KMS-11 (cell line): ENCODE data around the gene EARS2.

Source experiments
- H2AFZ ChIP-seq: fragments of 200-600 bp; sonication (generic); 2 replicates; pipeline ENCODE4 v1.6.1; 2016; ENCODE audit warnings: antibody characterized with exemption, mixed run types, low read depth
- H3K27ac ChIP-seq: fragments of 200-600 bp; sonication (generic); 2 replicates; pipeline ENCODE4 v1.6.1; 2016; ENCODE audit warnings: mild to moderate bottlenecking, mixed run types
- H3K27me3 ChIP-seq: fragments of 200-600 bp; sonication (generic); 2 replicates; pipeline ENCODE4 v1.6.1; 2017; ENCODE audit warnings: mild to moderate bottlenecking, low read depth, mixed run types, moderate library complexity; ENCODE audit not compliant: insufficient read depth
- H3K36me3 ChIP-seq: fragments of 200-600 bp; sonication (generic); 2 replicates; pipeline ENCODE4 v1.6.1; 2017; ENCODE audit warnings: mild to moderate bottlenecking, mixed run types; ENCODE audit not compliant: insufficient read depth
- H3K4me1 ChIP-seq: fragments of 200-600 bp; sonication (generic); 2 replicates; pipeline ENCODE4 v1.6.1; 2016; ENCODE audit warnings: mild to moderate bottlenecking, low read depth, mixed run types; ENCODE audit not compliant: poor library complexity, severe bottlenecking
- H3K4me2 ChIP-seq: fragments of 200-600 bp; sonication (generic); 2 replicates; pipeline ENCODE4 v1.7.0; 2016; ENCODE audit warnings: mild to moderate bottlenecking, mixed run types
- H3K4me3 ChIP-seq: fragments of 200-600 bp; sonication (generic); IDR thresholded peaks from 2 replicates; pipeline ENCODE4 v1.6.1; 2017; ENCODE audit warnings: low read depth, low read length, mixed read lengths; ENCODE audit not compliant: insufficient read depth
- H3K79me2 ChIP-seq: fragments of 200-600 bp; sonication (generic); 2 replicates; pipeline ENCODE4 v1.6.1; 2016; ENCODE audit warnings: low read depth, mixed run types; ENCODE audit not compliant: insufficient read depth
- H3K9ac ChIP-seq: fragments of 200-600 bp; sonication (generic); 2 replicates; pipeline ENCODE4 v1.6.1; 2016; ENCODE audit warnings: mild to moderate bottlenecking, mixed run types
- H4K20me1 ChIP-seq: fragments of 200-600 bp; sonication (generic); 2 replicates; pipeline ENCODE4 v1.6.1; 2016; ENCODE audit warnings: mild to moderate bottlenecking, mixed run types; ENCODE audit not compliant: insufficient read depth
- CTCF ChIP-seq: fragments of 200-600 bp; sonication (generic); conservative IDR thresholded peaks from 2 replicates; pipeline ENCODE4 v1.6.1; 2017; ENCODE audit warnings: low read depth, mild to moderate bottlenecking, antibody characterized with exemption, low read length, moderate library complexity, mixed read lengths

Gene EARS2

GRCh38 chr16:23510164-23510914 lies 46.8 kb downstream of the EARS2 start, which contains the start of gene GGA2:
Gene GGA2, minus strand, starts transcription at chr16:23510494. Its CDS starts 83 bp downstream, at chr16:23510411.
- Histone ChIP-seq H3K4me2 (peak within 1 kb of the TSS; percentile 85), H3K9ac (peak within 1 kb of the TSS; percentile 75), H3K79me2 (peaks cover 45% of the 10 kb centered on the region), H3K4me1 (peaks cover 54% of the 10 kb centered on the region), H3K27ac (peak within 1 kb of the TSS; percentile 36), H3K4me3 (peak within 1 kb of the TSS; percentile 45), H4K20me1 (peaks cover 12% of the 10 kb centered on the region), H3K27me3 (no peaks in the 10 kb centered on the region), H3K36me3 (no peaks in the 10 kb centered on the region; the same call in 1 of the 2 replicates), H2AFZ (peak within 1 kb of the TSS; percentile 90)
- no peak for TF ChIP-seq CTCF

GRCh38 chr16:23509782-23510163 lies 47.4 kb downstream of the EARS2 start:
- peak overlapping the region; percentile 75 for H3K9ac ChIP-seq
- H3K36me3 ChIP-seq, result no peaks in the 10 kb centered on the region; the same call in 1 of the 2 replicates
- 0 out of 2 replicates have a peak overlapping the region, but pooled peaks have one; percentile 10 for H3K27ac ChIP-seq
- H4K20me1 ChIP-seq, result peaks cover 18% of the 10 kb centered on the region
- H3K27me3 ChIP-seq, result no peaks in the 10 kb centered on the region
- TF ChIP-seq CTCF, result no peak
- peaks cover 51% of the 10 kb centered on the region for H3K79me2 ChIP-seq
- peak overlapping the region; percentile 77 for H3K4me2 ChIP-seq
- peaks cover 54% of the 10 kb centered on the region for H3K4me1 ChIP-seq
- H2AFZ ChIP-seq, result 0 out of 2 replicates have a peak overlapping the region, but pooled peaks have one; percentile 90
- H3K4me3 ChIP-seq, result peak overlapping the region; percentile 45

GRCh38 chr16:23509441-23509754 lies 47.8 kb downstream of the EARS2 start:
- H2AFZ ChIP-seq, result no peak overlapping the region
- 0 out of 2 replicates have a peak overlapping the region, but pooled peaks have one; percentile 10 for H3K27ac ChIP-seq
- peaks cover 55% of the 10 kb centered on the region for H3K79me2 ChIP-seq
- H4K20me1 ChIP-seq, result peaks cover 20% of the 10 kb centered on the region
- H3K4me2 ChIP-seq, result peak overlapping the region; percentile 77
- peaks cover 54% of the 10 kb centered on the region for H3K4me1 ChIP-seq
- TF ChIP-seq CTCF, result no peak
- H3K36me3 ChIP-seq, result no peaks in the 10 kb centered on the region; the same call in 1 of the 2 replicates
- peak overlapping the region; percentile 45 for H3K4me3 ChIP-seq
- H3K27me3 ChIP-seq, result no peaks in the 10 kb centered on the region
- peak overlapping the region; percentile 75 for H3K9ac ChIP-seq

GRCh38 chr16:23508589-23509440 lies 48.3 kb downstream of the EARS2 start:
- Histone ChIP-seq H3K4me3 (peak overlapping the region; percentile 45), H3K36me3 (no peaks in the 10 kb centered on the region; the same call in 1 of the 2 replicates), H2AFZ (no peak overlapping the region), H3K4me1 (peaks cover 53% of the 10 kb centered on the region), H3K4me2 (peak overlapping the region; percentile 77), H3K9ac (peak overlapping the region; percentile 75; the same call in 1 of the 2 replicates), H3K79me2 (peaks cover 61% of the 10 kb centered on the region), H3K27me3 (no peaks in the 10 kb centered on the region), H4K20me1 (peaks cover 24% of the 10 kb centered on the region), H3K27ac (no peak overlapping the region)
- no peak for TF ChIP-seq CTCF
